Panc1 (cell line): ENCODE data around the gene ITSN2.

Experiments
- POLR2AphosphoS5 ChIP-seq: IDR thresholded peaks from 2 replicates; pipeline ENCODE4 v1.6.1; 2012; ENCODE audit warnings: mild to moderate bottlenecking, low read depth, low read length, moderate library complexity
- SIN3A ChIP-seq: IDR thresholded peaks from 2 replicates; pipeline ENCODE4 v1.6.1; 2012; ENCODE audit warnings: low read depth, mild to moderate bottlenecking, low read length, moderate library complexity, borderline replicate concordance; ENCODE audit not compliant: insufficient read depth
- TCF7L2 ChIP-seq: IDR thresholded peaks from 2 replicates; pipeline ENCODE4 v1.6.1; 2011; ENCODE audit warnings: mild to moderate bottlenecking, low read depth, low read length, inconsistent platforms
- TF ChIP-seq, protein P1 (sequence below): fragments of 450-650 bp; IDR thresholded peaks from 2 replicates; pipeline ENCODE4 v1.5.1; 2017; ENCODE audit warnings: mild to moderate bottlenecking
- TF ChIP-seq, protein P2 (sequence below), 2 experiments: IDR thresholded peaks; 2 replicates each; pipeline ENCODE4 v1.6.1; 2011 to 2012; ENCODE audit warnings: low read depth in 2 of 2, control low read depth in 1 of 2, low read length in 1 of 2, mild to moderate bottlenecking in 1 of 2, moderate library complexity in 1 of 2; ENCODE audit not compliant: insufficient read depth in 1 of 2

DNA sequence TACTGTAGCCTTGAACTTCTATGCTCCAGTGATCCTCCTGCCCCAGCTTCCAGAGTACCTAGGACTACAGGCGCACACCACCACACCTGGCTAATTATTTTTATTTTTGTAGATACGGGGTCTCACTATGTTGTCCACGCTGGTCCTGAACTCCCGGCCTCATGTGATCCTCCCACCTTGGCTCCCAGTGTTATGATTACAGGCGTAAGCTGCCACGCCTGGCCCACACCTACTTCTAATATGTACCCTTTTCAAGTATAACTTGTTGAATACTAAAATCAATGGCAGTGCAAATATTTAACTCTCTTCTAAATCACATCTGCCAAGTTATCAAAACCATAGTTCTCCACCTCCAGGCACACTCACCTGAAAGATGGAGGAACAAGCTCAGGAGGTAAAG is 58.7 kb downstream of the ITSN2 start:
- TF ChIP-seq POLR2AphosphoS5 (no peak), SIN3A (no peak), TCF7L2 (no peak)
- TF ChIP-seq, protein P1, sequence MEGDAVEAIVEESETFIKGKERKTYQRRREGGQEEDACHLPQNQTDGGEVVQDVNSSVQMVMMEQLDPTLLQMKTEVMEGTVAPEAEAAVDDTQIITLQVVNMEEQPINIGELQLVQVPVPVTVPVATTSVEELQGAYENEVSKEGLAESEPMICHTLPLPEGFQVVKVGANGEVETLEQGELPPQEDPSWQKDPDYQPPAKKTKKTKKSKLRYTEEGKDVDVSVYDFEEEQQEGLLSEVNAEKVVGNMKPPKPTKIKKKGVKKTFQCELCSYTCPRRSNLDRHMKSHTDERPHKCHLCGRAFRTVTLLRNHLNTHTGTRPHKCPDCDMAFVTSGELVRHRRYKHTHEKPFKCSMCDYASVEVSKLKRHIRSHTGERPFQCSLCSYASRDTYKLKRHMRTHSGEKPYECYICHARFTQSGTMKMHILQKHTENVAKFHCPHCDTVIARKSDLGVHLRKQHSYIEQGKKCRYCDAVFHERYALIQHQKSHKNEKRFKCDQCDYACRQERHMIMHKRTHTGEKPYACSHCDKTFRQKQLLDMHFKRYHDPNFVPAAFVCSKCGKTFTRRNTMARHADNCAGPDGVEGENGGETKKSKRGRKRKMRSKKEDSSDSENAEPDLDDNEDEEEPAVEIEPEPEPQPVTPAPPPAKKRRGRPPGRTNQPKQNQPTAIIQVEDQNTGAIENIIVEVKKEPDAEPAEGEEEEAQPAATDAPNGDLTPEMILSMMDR: no peak
- TF ChIP-seq, protein P2, sequence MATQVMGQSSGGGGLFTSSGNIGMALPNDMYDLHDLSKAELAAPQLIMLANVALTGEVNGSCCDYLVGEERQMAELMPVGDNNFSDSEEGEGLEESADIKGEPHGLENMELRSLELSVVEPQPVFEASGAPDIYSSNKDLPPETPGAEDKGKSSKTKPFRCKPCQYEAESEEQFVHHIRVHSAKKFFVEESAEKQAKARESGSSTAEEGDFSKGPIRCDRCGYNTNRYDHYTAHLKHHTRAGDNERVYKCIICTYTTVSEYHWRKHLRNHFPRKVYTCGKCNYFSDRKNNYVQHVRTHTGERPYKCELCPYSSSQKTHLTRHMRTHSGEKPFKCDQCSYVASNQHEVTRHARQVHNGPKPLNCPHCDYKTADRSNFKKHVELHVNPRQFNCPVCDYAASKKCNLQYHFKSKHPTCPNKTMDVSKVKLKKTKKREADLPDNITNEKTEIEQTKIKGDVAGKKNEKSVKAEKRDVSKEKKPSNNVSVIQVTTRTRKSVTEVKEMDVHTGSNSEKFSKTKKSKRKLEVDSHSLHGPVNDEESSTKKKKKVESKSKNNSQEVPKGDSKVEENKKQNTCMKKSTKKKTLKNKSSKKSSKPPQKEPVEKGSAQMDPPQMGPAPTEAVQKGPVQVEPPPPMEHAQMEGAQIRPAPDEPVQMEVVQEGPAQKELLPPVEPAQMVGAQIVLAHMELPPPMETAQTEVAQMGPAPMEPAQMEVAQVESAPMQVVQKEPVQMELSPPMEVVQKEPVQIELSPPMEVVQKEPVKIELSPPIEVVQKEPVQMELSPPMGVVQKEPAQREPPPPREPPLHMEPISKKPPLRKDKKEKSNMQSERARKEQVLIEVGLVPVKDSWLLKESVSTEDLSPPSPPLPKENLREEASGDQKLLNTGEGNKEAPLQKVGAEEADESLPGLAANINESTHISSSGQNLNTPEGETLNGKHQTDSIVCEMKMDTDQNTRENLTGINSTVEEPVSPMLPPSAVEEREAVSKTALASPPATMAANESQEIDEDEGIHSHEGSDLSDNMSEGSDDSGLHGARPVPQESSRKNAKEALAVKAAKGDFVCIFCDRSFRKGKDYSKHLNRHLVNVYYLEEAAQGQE (IDR thresholded peaks at IDR 0.05; ENCODE audit: insufficient read depth in 1 of 2, low read depth in 2 of 2, low read length in 1 of 2): no peak
